GM19043 (cell line): ENCODE measurements around the gene INPP4A.
A peak's percentile ranks its signal among the peaks of the same experiment; 100 is the strongest.

Experiments
- ATAC-seq: cut with Tn5 transposase; IDR thresholded peaks from one replicate; pipeline ENCODE4 v1.9.1; 2021; ENCODE audit warnings: low read depth; ENCODE audit not compliant: unreplicated experiment

The INPP4A gene

GRCh38 chr2:98487806-98488189 lies 43.1 kb downstream of the INPP4A start:
- peak; percentile 58 for ATAC-seq

- ATAC-seq: no peak
Measured at GRCh38 chr2:98488252-98488651, 43.6 kb downstream of the INPP4A start.

- no peak for ATAC-seq
Measured at GRCh38 chr2:98489486-98489885, 44.8 kb downstream of the INPP4A start.

GRCh38 chr2:98489971-98490962 lies 45.6 kb downstream of the INPP4A start:
- no peak for ATAC-seq

- ATAC-seq: no peak
Measured at GRCh38 chr2:98492441-98492840, 47.8 kb downstream of the INPP4A start.

GRCh38 chr2:98494699-98495098 lies 50.0 kb downstream of the INPP4A start:
- ATAC-seq: no peak

- ATAC-seq: no peak
Measured at GRCh38 chr2:98496750-98497493, 52.3 kb downstream of the INPP4A start.

- no peak for ATAC-seq
Measured at GRCh38 chr2:98498703-98499440, 54.2 kb downstream of the INPP4A start.

- ATAC-seq: no peak
Measured at GRCh38 chr2:98500561-98500960, 55.9 kb downstream of the INPP4A start.

- ATAC-seq: no peak
Measured at GRCh38 chr2:98501223-98501622, 56.6 kb downstream of the INPP4A start.

GRCh38 chr2:98501876-98502275 lies 57.2 kb downstream of the INPP4A start:
- ATAC-seq: no peak

GRCh38 chr2:98502556-98503335 lies 58.1 kb downstream of the INPP4A start:
- ATAC-seq: no peak

- no peak for ATAC-seq
Measured at GRCh38 chr2:98503481-98504105, 58.9 kb downstream of the INPP4A start.

- ATAC-seq: no peak
Measured at GRCh38 chr2:98504381-98505109, 59.9 kb downstream of the INPP4A start.

- no peak for ATAC-seq
Measured at GRCh38 chr2:98505311-98505808, 60.7 kb downstream of the INPP4A start.

GRCh38 chr2:98505971-98506664 lies 61.5 kb downstream of the INPP4A start:
- no peak for ATAC-seq

GRCh38 chr2:98506881-98507280 lies 62.2 kb downstream of the INPP4A start:
- no peak for ATAC-seq

GRCh38 chr2:98507461-98507860 lies 62.8 kb downstream of the INPP4A start:
- ATAC-seq: no peak
